ENCODE measurements around the gene CYB5D1.
"Not testable (repeated sequence)": the region's sequence is repeated elsewhere in the genome, so short reads cannot be mapped to it uniquely, and the experiment has no call there.

CYB5D1 gene

GRCh38 chr17:7859028-7859427 lies 1.2 kb downstream of the CYB5D1 start:
- H3K4me3 ChIP-seq (replicated peaks; ENCODE audit: low read depth, low read length) = peak overlapping the region; percentile 68
- DNase-seq (ENCODE audit: extremely low read depth, low read depth) = no peak
- TF ChIP-seq CTCF (IDR thresholded peaks at IDR 0.05; ENCODE audit: low read depth, low read length, missing control alignments) = no peak

GRCh38 chr17:7862692-7863437 lies 5.1 kb downstream of the CYB5D1 start:
- no peak overlapping the region for H3K4me3 ChIP-seq (replicated peaks; ENCODE audit: low read depth, low read length)
- peak; percentile 64 for TF ChIP-seq CTCF (IDR thresholded peaks at IDR 0.05; ENCODE audit: low read depth, low read length, missing control alignments)
- no peak for DNase-seq (ENCODE audit: extremely low read depth, low read depth)

DNA sequence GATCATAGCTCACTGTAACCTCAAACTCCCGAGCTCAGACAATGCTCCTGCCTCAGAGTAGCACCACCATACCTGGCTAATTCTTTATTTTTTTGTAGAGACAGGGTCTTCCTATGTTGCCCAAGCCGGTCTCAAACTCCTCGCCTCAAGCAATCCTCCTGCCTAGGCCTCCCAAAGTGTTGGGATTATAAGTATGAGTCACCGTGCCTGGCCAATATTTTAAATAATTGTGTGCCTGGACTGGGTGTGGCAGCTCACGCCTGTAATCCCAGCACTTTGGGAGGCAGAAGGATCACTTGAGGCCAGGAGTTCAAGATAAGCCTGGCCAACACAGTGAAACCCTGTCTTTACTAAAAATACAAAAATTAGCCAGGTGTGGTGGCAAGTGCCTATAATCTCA lies 6.6 kb downstream of the CYB5D1 start:
- not testable (repeated sequence) for H3K4me3 ChIP-seq (replicated peaks; ENCODE audit: low read depth, low read length); DNase-seq (ENCODE audit: extremely low read depth, low read depth)

- TF ChIP-seq CTCF (IDR thresholded peaks at IDR 0.05; ENCODE audit: low read depth, low read length, missing control alignments) = no peak
- no peak overlapping the region for H3K4me3 ChIP-seq (replicated peaks; ENCODE audit: low read depth, low read length)
- no peak for DNase-seq (ENCODE audit: extremely low read depth, low read depth)
These were observed 7.3 kb downstream of the CYB5D1 start for GRCh38 chr17:7864995-7865650.

GRCh38 chr17:7867881-7868329 lies 10.1 kb downstream of the CYB5D1 start:
- H3K4me3 ChIP-seq (replicated peaks; ENCODE audit: low read depth, low read length) = no peak overlapping the region
- no peak for DNase-seq (ENCODE audit: extremely low read depth, low read depth)
- TF ChIP-seq CTCF (IDR thresholded peaks at IDR 0.05; ENCODE audit: low read depth, low read length, missing control alignments) = no peak

- TF ChIP-seq CTCF (IDR thresholded peaks at IDR 0.05; ENCODE audit: low read depth, low read length, missing control alignments) = no peak
- no peak for DNase-seq (ENCODE audit: extremely low read depth, low read depth)
- H3K4me3 ChIP-seq (replicated peaks; ENCODE audit: low read depth, low read length) = no peak overlapping the region
These were observed 15.2 kb downstream of the CYB5D1 start for GRCh38 chr17:7873051-7873450.

DNA sequence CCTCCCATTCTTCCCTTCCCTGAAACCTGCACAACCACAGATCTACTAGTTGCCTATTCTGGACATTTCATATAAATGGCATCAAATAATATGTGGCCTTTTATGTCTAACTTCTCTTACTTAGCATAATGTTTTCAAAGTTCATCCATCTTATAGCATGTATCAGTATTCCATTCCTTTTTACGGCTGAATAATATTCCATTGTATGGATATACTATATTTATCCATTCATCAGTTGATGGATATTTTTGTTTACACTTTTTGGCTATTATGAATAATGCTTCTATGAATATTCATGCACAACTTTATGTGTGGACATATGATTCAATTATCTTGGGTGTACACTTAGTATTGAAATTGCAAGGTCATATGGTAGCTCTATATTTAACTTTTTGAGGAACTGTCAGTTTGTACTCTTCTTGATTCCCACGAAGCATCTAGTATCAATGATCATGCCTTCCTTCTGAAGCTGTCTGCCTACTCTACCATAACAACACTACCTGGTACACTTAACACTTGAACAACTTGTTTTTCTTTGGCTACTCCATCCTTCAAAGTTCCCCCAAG lies 18.1 kb downstream of the CYB5D1 start:
- TF ChIP-seq CTCF (IDR thresholded peaks at IDR 0.05; ENCODE audit: low read depth, low read length, missing control alignments) = no peak
- no peak overlapping the region for H3K4me3 ChIP-seq (replicated peaks; ENCODE audit: low read depth, low read length)
- DNase-seq (ENCODE audit: extremely low read depth, low read depth) = no peak

All from HFF-Myc (cell line).